ENCODE data around the gene SORT1.

GRCh38 chr1:109356505-109356904 is 41.2 kb downstream of the SORT1 start:
- TF ChIP-seq ZBTB8A (CRISPR knock-in tag; IDR thresholded peaks at IDR 0.05; ENCODE audit: borderline replicate concordance, low read depth) (no peak), CTCF (CRISPR knock-in tag; IDR thresholded peaks at IDR 0.05) (no peak), POLR2A (IDR thresholded peaks at IDR 0.05; ENCODE audit: insufficient read depth in 1 of 2, low read depth in 2 of 2, low read length in 2 of 2) (no peak), ZNF33A (CRISPR knock-in tag; IDR thresholded peaks at IDR 0.05; ENCODE audit: borderline replicate concordance) (no peak), ZBTB4 (CRISPR knock-in tag; IDR thresholded peaks at IDR 0.05; ENCODE audit: borderline replicate concordance) (no peak), HES4 (CRISPR knock-in tag; IDR thresholded peaks at IDR 0.05; ENCODE audit: borderline replicate concordance) (no peak)
